ENCODE results near the gene ITGAE. TPM values are rescaled to one million over a fixed set of nuclear protein-coding genes. Genes with fewer than 3 reads are reported as not detected.

ITGAE gene
- total and polyA plus RNA-seq, 10 of the 15 experiments (the other 5 are each of a cell fraction or from before 2014, with no cell fraction given): 13.1 to 161 (median 34.8) TPM

DNA sequence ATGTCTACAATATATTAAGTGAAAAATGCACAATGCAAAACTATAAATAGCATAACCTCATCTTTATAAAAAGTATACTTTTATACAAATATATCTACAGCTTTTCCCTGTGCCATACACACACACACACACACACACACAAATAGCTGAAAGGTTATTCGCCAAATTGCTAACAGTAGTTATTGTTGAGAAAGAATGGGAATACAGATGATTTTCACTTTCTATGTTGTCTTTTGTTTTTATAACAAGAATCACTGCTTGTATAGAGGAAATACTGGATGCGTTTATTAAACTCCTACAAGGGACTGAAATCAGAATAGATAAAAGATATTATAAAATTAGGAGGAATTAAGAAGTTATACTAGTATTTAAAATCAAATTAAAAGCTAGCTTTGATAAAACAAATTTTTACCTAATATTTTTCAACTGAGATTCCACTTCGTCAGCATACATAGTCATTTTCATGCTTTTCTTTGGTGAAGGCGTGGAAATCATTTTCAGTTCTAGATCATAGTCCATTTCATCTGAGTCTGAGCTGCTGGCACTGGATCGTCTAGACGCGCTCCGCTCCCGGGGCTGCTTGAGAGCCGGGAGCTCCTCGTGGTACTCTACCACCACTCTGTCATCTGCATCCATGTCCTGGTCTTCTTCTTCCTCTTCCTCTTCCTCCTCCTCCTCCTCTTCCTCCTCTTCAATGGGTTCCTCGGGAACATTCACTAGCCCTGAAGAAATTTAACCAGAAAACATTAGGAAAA, 17.0 kb upstream of the ITGAE start:
- H3K79me2 ChIP-seq (ENCODE audit: control insufficient read depth, insufficient read depth, low read length): no peaks in the 10 kb centered on the region
- SMC1A ChIA-PET (ENCODE audit: uncharacterized antibody, unreplicated experiment): interaction anchor here (1.2 to 2.3 kb wide), 4 partner anchors 10 to 80 kb away, joined by 3 to 17 read pairs (median 6); no protein-coding TSS in a partner anchor
- no peak overlapping the region for H3K9ac ChIP-seq (ENCODE audit: control insufficient read depth, insufficient read depth, low read length)
- H3K9me3 ChIP-seq (replicated peaks; ENCODE audit: control insufficient read depth, insufficient read depth, low read length): no peaks in the 10 kb centered on the region
- FAIRE-seq (no peak), DNase-seq (ENCODE audit: low read depth, low spot score) (no peak), ATAC-seq (no peak)
- H3K36me3 ChIP-seq (ENCODE audit: control insufficient read depth in 2 of 2, insufficient read depth in 2 of 2, low read length in 1 of 2): peaks cover 11 to 37% of the 10 kb centered on the region in 2 experiments
- BruUV-seq (replicated peaks): no TSS peak
- RAD21 ChIA-PET (ENCODE audit: unreplicated experiment): interaction anchor here (2.2 kb wide), 1 partner anchor 80 kb away, joined by 15 read pairs; no protein-coding TSS in a partner anchor
- TF ChIP-seq FOXK2 (IDR thresholded peaks at IDR 0.05) (no peak), SUZ12 (IDR thresholded peaks at IDR 0.05; ENCODE audit: unreplicated experiment) (no peak)
- intact Hi-C loops (cut with micrococcal nuclease; ENCODE audit: unreplicated experiment): no loop called here
- 96% methylated on average over 12 of the region's 12 CpGs for WGBS (ENCODE audit: insufficient coverage, insufficient replicate concordance, low lambda C conversion rate, missing lambda C conversion rate)
- POLR2A ChIA-PET: no interaction called here
- CTCF ChIA-PET: interaction anchor here (0.7 to 5.0 kb wide), 6 partner anchors 9 to 83 kb away, joined by 3 to 33 read pairs (median 6); no protein-coding TSS in a partner anchor
- H3K4me1 ChIP-seq (ENCODE audit: control insufficient read depth, insufficient read depth, low read length): peaks cover 6% of the 10 kb centered on the region; the same call in 1 of the 2 replicates
- no peaks in the 10 kb centered on the region for H3K27me3 ChIP-seq (replicated peaks in 1 of 2; ENCODE audit: control insufficient read depth in 2 of 2, insufficient read depth in 2 of 2, low read length in 1 of 2)
- H3K4me3 ChIP-seq: no peak overlapping the region
- H3K4me2 ChIP-seq (ENCODE audit: control insufficient read depth, insufficient read depth): no peak overlapping the region
- H2AFZ ChIP-seq (ENCODE audit: control insufficient read depth, low read depth, low read length): no peak overlapping the region
- in situ Hi-C loops (cut with MboI): no loop called here
- H3K27ac ChIP-seq (ENCODE audit: control insufficient read depth, insufficient read depth): no peak overlapping the region
- H4K20me1 ChIP-seq (ENCODE audit: control insufficient read depth, insufficient read depth): no peaks in the 10 kb centered on the region

DNA sequence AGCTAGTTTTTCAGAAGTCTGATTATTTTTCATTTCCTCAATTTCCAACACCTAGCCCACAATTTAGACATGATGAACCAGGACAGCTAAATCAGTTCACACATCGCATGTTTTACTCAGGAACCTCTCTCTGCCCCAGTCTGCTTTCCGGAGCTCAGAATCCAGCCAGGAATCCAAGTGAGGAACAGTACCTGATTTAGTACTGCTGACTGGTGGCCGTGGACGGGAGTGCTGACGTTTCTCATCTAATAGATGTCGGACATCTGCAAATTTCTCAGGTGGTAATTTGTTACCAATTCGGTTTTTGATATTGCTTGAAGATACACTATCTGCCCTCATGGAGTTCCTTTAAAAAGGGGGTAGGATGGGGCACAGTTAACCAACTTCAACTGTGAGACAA, 14.9 kb upstream of the ITGAE start:
- in situ Hi-C loops (cut with MboI): no loop called here
- Histone ChIP-seq H2AFZ (ENCODE audit: control insufficient read depth, low read depth, low read length) (no peak overlapping the region), H3K4me2 (ENCODE audit: control insufficient read depth, insufficient read depth) (no peak overlapping the region), H3K4me3 (no peak overlapping the region), H3K27ac (ENCODE audit: control insufficient read depth, insufficient read depth) (no peak overlapping the region), H3K27me3 (replicated peaks in 1 of 2; ENCODE audit: control insufficient read depth in 2 of 2, insufficient read depth in 2 of 2, low read length in 1 of 2) (no peaks in the 10 kb centered on the region), H3K36me3 (ENCODE audit: control insufficient read depth in 2 of 2, insufficient read depth in 2 of 2, low read length in 1 of 2) (peaks cover 19 to 28% of the 10 kb centered on the region in 2 experiments), H3K9ac (ENCODE audit: control insufficient read depth, insufficient read depth, low read length) (no peak overlapping the region), H4K20me1 (ENCODE audit: control insufficient read depth, insufficient read depth) (no peaks in the 10 kb centered on the region), H3K9me3 (replicated peaks; ENCODE audit: control insufficient read depth, insufficient read depth, low read length) (no peaks in the 10 kb centered on the region), H3K79me2 (ENCODE audit: control insufficient read depth, insufficient read depth, low read length) (no peaks in the 10 kb centered on the region), H3K4me1 (ENCODE audit: control insufficient read depth, insufficient read depth, low read length) (peaks cover 6% of the 10 kb centered on the region; the same call in 1 of the 2 replicates)
- ATAC-seq (no peak), DNase-seq (ENCODE audit: low read depth, low spot score) (no peak), FAIRE-seq (no peak)
- ChIA-PET CTCF (interaction anchor here (2.9 to 5.0 kb wide), 3 partner anchors 11 to 78 kb away, joined by 8 to 33 read pairs (median 23); no protein-coding TSS in a partner anchor), SMC1A (ENCODE audit: uncharacterized antibody, unreplicated experiment) (interaction anchor here (0.5 to 1.7 kb wide), 3 partner anchors 10 to 12 kb away, joined by 3 to 4 read pairs (median 3); no protein-coding TSS in a partner anchor), RAD21 (ENCODE audit: unreplicated experiment) (interaction anchor here (1.5 kb wide), 1 partner anchor 10 kb away, joined by 6 read pairs; no protein-coding TSS in a partner anchor), POLR2A (no interaction called here)
- intact Hi-C loops (cut with micrococcal nuclease; ENCODE audit: unreplicated experiment): no loop called here
- no TSS peak for BruUV-seq (replicated peaks)
- WGBS (ENCODE audit: insufficient coverage, insufficient replicate concordance, low lambda C conversion rate, missing lambda C conversion rate): 98% methylated on average over 7 of the region's 7 CpGs
- no peak for TF ChIP-seq CREM (IDR thresholded peaks at IDR 0.05; ENCODE audit: low read depth)
- no peak for TF ChIP-seq RELA (IDR thresholded peaks at IDR 0.05; ENCODE audit: borderline replicate concordance, partially characterized antibody)
- TF ChIP-seq, protein P1, sequence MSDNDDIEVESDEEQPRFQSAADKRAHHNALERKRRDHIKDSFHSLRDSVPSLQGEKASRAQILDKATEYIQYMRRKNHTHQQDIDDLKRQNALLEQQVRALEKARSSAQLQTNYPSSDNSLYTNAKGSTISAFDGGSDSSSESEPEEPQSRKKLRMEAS (IDR thresholded peaks at IDR 0.05; ENCODE audit: low read depth, low read length): no peak
- TF ChIP-seq, protein P2, sequence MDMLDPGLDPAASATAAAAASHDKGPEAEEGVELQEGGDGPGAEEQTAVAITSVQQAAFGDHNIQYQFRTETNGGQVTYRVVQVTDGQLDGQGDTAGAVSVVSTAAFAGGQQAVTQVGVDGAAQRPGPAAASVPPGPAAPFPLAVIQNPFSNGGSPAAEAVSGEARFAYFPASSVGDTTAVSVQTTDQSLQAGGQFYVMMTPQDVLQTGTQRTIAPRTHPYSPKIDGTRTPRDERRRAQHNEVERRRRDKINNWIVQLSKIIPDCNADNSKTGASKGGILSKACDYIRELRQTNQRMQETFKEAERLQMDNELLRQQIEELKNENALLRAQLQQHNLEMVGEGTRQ (IDR thresholded peaks at IDR 0.05; ENCODE audit: borderline replicate concordance, low read depth, low read length): no peak
- TF ChIP-seq SPI1 (IDR thresholded peaks at IDR 0.05; ENCODE audit: borderline replicate concordance, insufficient read depth, low read depth, low read length): no peak
- no peak for TF ChIP-seq NFIC (IDR thresholded peaks at IDR 0.05; ENCODE audit: low read depth, low read length)
- no peak for TF ChIP-seq EED (IDR thresholded peaks at IDR 0.05; ENCODE audit: low read depth)
- no peak for TF ChIP-seq BACH1 (IDR thresholded peaks at IDR 0.05; ENCODE audit: borderline replicate concordance)
- TF ChIP-seq, protein P3, sequence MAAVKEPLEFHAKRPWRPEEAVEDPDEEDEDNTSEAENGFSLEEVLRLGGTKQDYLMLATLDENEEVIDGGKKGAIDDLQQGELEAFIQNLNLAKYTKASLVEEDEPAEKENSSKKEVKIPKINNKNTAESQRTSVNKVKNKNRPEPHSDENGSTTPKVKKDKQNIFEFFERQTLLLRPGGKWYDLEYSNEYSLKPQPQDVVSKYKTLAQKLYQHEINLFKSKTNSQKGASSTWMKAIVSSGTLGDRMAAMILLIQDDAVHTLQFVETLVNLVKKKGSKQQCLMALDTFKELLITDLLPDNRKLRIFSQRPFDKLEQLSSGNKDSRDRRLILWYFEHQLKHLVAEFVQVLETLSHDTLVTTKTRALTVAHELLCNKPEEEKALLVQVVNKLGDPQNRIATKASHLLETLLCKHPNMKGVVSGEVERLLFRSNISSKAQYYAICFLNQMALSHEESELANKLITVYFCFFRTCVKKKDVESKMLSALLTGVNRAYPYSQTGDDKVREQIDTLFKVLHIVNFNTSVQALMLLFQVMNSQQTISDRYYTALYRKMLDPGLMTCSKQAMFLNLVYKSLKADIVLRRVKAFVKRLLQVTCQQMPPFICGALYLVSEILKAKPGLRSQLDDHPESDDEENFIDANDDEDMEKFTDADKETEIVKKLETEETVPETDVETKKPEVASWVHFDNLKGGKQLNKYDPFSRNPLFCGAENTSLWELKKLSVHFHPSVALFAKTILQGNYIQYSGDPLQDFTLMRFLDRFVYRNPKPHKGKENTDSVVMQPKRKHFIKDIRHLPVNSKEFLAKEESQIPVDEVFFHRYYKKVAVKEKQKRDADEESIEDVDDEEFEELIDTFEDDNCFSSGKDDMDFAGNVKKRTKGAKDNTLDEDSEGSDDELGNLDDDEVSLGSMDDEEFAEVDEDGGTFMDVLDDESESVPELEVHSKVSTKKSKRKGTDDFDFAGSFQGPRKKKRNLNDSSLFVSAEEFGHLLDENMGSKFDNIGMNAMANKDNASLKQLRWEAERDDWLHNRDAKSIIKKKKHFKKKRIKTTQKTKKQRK (IDR thresholded peaks at IDR 0.05; ENCODE audit: low read depth, low read length): no peak
- no peak for TF ChIP-seq JUNB (IDR thresholded peaks at IDR 0.05)

Measured in GM12878 (cell line).